Esophagus squamous epithelium (tissue), 4 donors: ENCODE results near the gene NFRKB.

Source experiments
- CTCF ChIP-seq, 6 experiments: fragments of 450-650 bp in 4 of 6; fragments of 200-600 bp in 2 of 6; sonication (generic) in 2 of 6; IDR thresholded peaks; one replicate each; pipeline ENCODE4 v1.5.1; 2016 to 2019; ENCODE audit warnings: antibody characterized with exemption in 6 of 6, mild to moderate bottlenecking in 4 of 6, moderate library complexity in 4 of 6
- POLR2A ChIP-seq, 4 donors: fragments of 450-650 bp; IDR thresholded peaks; one replicate each; pipeline ENCODE4 v1.6.1; 2017; ENCODE audit warnings: antibody characterized with exemption in 4 of 4, mild to moderate bottlenecking in 4 of 4, moderate library complexity in 3 of 4

GRCh38 chr11:129896062-129896461 is 684 bp upstream of the NFRKB start:
- TF ChIP-seq POLR2A (IDR thresholded peaks at IDR 0.05), result no peak
- TF ChIP-seq CTCF (IDR thresholded peaks at IDR 0.05), result no peak
